Kidney epithelial cell (primary cell): ENCODE data around the gene KRTAP10-10. TPM values are rescaled to one million over a fixed set of nuclear protein-coding genes. Genes with fewer than 3 reads are reported as not detected.

Experiments used
- DNase-seq: peaks from one replicate; pipeline ENCODE4 v3.0.0-alpha.2; 2010; ENCODE audit warnings: low read depth
- H3K27me3 ChIP-seq: 2 replicates; pipeline ENCODE4 v1.6.0; 2011; ENCODE audit warnings: low read length; ENCODE audit not compliant: control insufficient read depth, insufficient read depth
- H3K36me3 ChIP-seq: 2 replicates; pipeline ENCODE4 v1.5.1; 2011; ENCODE audit warnings: low read length; ENCODE audit not compliant: control insufficient read depth, insufficient read depth
- H3K4me3 ChIP-seq: 2 replicates; pipeline ENCODE4 v1.5.1; 2011; ENCODE audit warnings: low read depth, mild to moderate bottlenecking, control low read depth, low read length
- total RNA-seq: library from RNA; depleted of rRNA; stranded (reverse); fragments of >200 nt; gene quantifications from 2 replicates; pipeline ENCODE4 v1.2.3, GENCODE V29; 2015
- TF ChIP-seq, protein P1 (sequence below): IDR thresholded peaks from 2 replicates; pipeline ENCODE4 v1.5.1; 2011; ENCODE audit warnings: mild to moderate bottlenecking, moderate library complexity, low read length, control low read depth, inconsistent platforms; ENCODE audit not compliant: insufficient read depth, poor library complexity, severe bottlenecking

Gene KRTAP10-10
- total RNA-seq, 1 donor from 2014 or later, result not detected

DNA sequence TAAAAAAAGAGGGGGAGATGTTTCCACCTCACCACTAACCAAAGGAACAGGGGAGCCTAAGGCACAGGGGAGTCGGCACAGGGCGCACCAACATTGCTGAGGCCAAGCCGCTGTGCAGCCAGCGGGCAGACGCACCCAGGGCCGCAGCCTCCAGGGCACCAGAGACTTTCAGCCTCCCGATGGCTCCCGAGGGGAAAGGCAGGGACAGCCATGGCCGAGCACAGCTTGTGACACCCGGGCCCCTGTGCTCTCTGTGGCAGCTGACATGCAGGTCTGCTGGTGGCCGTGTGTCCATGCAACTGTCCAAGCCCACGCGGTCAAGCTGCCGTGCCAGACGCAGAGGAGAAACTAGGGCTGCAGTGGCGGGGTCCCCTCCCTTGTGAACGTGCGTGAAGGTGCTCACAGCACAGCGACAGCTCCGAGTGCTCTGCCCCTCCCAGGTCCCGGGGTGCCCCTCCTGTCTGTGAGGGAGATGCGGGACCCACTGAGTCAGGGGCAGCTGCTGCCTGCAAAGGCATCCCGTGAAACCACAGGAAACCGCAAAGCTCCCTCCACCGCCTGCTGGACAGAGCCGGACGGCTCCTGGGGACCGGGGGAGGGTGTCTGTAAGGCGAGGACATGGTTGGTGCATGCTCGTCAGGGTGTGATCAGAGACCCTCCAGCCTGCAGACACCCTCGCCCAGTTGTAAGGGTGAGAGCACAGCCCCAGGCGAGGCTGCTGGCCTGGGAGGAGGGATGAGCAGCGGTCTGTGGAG lies 11.6 kb downstream of the KRTAP10-10 start:
- no peak for DNase-seq
- TF ChIP-seq, protein P1, sequence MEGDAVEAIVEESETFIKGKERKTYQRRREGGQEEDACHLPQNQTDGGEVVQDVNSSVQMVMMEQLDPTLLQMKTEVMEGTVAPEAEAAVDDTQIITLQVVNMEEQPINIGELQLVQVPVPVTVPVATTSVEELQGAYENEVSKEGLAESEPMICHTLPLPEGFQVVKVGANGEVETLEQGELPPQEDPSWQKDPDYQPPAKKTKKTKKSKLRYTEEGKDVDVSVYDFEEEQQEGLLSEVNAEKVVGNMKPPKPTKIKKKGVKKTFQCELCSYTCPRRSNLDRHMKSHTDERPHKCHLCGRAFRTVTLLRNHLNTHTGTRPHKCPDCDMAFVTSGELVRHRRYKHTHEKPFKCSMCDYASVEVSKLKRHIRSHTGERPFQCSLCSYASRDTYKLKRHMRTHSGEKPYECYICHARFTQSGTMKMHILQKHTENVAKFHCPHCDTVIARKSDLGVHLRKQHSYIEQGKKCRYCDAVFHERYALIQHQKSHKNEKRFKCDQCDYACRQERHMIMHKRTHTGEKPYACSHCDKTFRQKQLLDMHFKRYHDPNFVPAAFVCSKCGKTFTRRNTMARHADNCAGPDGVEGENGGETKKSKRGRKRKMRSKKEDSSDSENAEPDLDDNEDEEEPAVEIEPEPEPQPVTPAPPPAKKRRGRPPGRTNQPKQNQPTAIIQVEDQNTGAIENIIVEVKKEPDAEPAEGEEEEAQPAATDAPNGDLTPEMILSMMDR, result no peak

GRCh38 chr21:44649521-44650100 lies 12.5 kb downstream of the KRTAP10-10 start:
- TF ChIP-seq, protein P1, result no peak
- Histone ChIP-seq H3K36me3 (no peaks in the 10 kb centered on the region), H3K4me3 (no peak overlapping the region), H3K27me3 (no peaks in the 10 kb centered on the region)
- no peak for DNase-seq

More for the DNA sequence above, 11.6 kb downstream of the KRTAP10-10 start:
- Histone ChIP-seq H3K4me3 (no peak overlapping the region), H3K36me3 (no peaks in the 10 kb centered on the region), H3K27me3 (no peaks in the 10 kb centered on the region)

DNA sequence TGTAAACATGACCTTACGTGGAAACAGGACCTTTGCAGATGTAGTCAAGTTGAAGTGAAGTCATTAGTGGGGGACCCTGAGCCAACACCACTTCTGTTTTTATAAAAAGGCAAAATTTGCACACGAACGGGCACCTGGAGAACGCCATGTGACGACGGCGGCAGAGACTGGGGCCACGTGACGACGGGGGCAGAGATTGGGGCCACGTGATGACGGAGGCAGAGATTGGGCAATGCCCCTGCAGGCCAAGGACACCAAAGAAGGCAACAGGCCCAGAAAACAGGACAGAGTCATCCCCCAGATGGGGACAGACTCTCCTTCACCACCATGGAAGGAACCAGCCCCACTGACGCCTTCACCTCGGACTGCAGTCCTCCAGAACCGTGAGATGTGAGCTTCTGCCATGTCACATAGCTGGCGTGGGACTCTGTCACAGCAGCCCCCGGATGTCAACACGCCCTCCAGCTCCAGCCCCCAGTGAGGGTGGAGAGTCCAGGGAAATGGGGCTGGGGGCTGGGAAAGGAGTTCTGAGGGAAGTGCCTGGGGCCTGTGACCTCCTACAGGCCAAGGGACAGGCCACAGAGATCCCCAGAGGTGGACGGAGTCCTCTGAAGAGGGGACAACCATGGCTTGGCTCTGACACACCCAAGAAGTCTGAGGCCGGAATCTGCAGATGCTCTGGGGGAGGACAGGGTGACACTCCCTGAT lies 13.3 kb downstream of the KRTAP10-10 start:
- TF ChIP-seq, protein P1, result no peak
- H3K27me3 ChIP-seq, result no peaks in the 10 kb centered on the region
- H3K4me3 ChIP-seq, result no peak overlapping the region
- H3K36me3 ChIP-seq, result no peaks in the 10 kb centered on the region
- DNase-seq, result no peak

- no peaks in the 10 kb centered on the region for H3K27me3 ChIP-seq
- TF ChIP-seq, protein P1, result no peak
- no peak overlapping the region for H3K4me3 ChIP-seq
- no peak for DNase-seq
- no peaks in the 10 kb centered on the region for H3K36me3 ChIP-seq
Measured at GRCh38 chr21:44650973-44651675, 14.0 kb downstream of the KRTAP10-10 start.

GRCh38 chr21:44653123-44653522 lies 16.0 kb downstream of the KRTAP10-10 start:
- TF ChIP-seq, protein P1, result no peak
- Histone ChIP-seq H3K4me3 (no peak overlapping the region), H3K36me3 (no peaks in the 10 kb centered on the region), H3K27me3 (no peaks in the 10 kb centered on the region)
- no peak for DNase-seq
